GM19099 (cell line): ENCODE measurements around the gene TMEM39B.

Experiments used
- POLR2A ChIP-seq: IDR thresholded peaks from 3 replicates; pipeline ENCODE4 v1.6.1; 2011; ENCODE audit warnings: low read depth; ENCODE audit not compliant: insufficient read length; ENCODE audit errors: extremely low read depth

Gene TMEM39B

GRCh38 chr1:32104127-32104526 is 31.4 kb downstream of the TMEM39B start:
- no peak for TF ChIP-seq POLR2A

- no peak for TF ChIP-seq POLR2A
These were observed 32.6 kb downstream of the TMEM39B start for GRCh38 chr1:32105338-32105737.

- no peak for TF ChIP-seq POLR2A
These were observed 34.0 kb downstream of the TMEM39B start for GRCh38 chr1:32106663-32107275.

- peak; percentile 46 for TF ChIP-seq POLR2A
These were observed 35.3 kb downstream of the TMEM39B start, which contains the start of gene KPNA6 for GRCh38 chr1:32107742-32108661. Gene KPNA6, plus strand, starts transcription at chr1:32108056. Its CDS starts 75 bp downstream, at chr1:32108131.

- TF ChIP-seq POLR2A: no peak
These were observed 38.4 kb downstream of the TMEM39B start for GRCh38 chr1:32111040-32111623.

- no peak for TF ChIP-seq POLR2A
These were observed 39.0 kb downstream of the TMEM39B start for GRCh38 chr1:32111789-32112188.

GRCh38 chr1:32112806-32113375 is 40.2 kb downstream of the TMEM39B start:
- TF ChIP-seq POLR2A: no peak

GRCh38 chr1:32114420-32114819 is 41.7 kb downstream of the TMEM39B start:
- no peak for TF ChIP-seq POLR2A

GRCh38 chr1:32115496-32115895 is 42.8 kb downstream of the TMEM39B start:
- no peak for TF ChIP-seq POLR2A

GRCh38 chr1:32116531-32116930 is 43.8 kb downstream of the TMEM39B start:
- TF ChIP-seq POLR2A: no peak

GRCh38 chr1:32122151-32122550 is 49.4 kb downstream of the TMEM39B start:
- no peak for TF ChIP-seq POLR2A

GRCh38 chr1:32125313-32125712 is 52.6 kb downstream of the TMEM39B start:
- no peak for TF ChIP-seq POLR2A

GRCh38 chr1:32126770-32127169 is 54.0 kb downstream of the TMEM39B start:
- TF ChIP-seq POLR2A: no peak

- no peak for TF ChIP-seq POLR2A
These were observed 54.9 kb downstream of the TMEM39B start for GRCh38 chr1:32127409-32128198.
